GM21717 (cell line): ENCODE results near the gene TNNT2.

Source experiments
- ATAC-seq: cut with Tn5 transposase; IDR thresholded peaks from one replicate; pipeline ENCODE4 v1.9.1; 2021; ENCODE audit warnings: mild to moderate bottlenecking, moderate library complexity; ENCODE audit not compliant: unreplicated experiment

The TNNT2 gene

DNA sequence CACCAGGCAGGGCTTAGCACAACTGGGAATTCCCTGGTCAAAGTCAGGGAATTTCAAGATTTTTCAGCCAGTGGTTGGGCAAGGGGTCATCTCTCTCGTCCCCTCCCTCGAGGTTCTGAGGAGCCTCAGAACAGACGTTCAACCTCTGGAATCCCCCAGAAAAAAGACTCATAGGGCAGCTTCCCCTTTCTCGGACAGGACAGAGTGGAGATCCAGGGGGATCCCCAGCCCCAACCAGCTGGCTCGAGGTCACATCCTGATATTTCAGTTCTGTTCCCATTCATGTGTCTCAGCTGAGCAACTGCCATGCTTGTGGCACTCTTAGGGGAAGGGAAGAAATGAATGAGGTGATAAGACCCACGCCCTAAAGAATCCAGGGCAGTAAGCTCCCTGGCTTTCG lies 26.6 kb upstream of the TNNT2 start:
- ATAC-seq = peak; percentile 42

DNA sequence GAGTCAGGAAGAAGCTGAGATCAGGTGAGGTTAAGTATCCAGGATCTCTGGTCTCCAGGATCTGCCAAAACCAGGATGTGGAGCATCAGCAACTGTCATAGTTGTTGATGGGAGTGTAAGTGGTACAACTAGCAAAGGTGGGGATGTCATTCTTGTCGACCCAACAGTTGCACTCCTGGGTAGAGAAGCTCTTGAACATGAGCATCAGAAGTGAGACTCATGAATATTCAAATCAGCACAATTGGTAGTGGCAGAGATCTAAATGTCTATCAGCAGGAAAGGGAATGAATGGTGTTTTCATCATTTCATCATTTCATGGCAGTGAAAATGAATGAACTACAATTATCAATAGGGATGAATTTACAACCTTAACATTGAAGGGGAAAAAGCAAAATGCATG lies 25.9 kb upstream of the TNNT2 start:
- ATAC-seq = no peak

DNA sequence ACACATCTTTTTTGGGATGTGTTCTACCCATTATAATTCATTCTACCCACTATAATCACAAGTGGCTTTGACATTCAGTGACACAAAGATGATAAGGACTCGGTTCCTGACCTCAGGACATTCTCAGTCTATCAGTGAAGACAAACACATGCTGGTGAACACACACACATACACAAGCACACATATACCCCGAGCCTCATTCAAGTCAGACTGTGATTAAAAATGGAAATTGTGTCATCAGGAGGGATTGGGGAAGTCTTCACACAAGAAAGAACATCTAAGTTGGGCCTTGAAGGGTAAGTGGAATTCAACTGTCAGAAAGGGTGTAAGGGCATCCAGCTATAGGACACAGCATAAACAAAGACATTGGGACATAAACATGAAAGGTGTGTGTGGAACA lies 24.2 kb upstream of the TNNT2 start:
- ATAC-seq = no peak

GRCh38 chr1:201400852-201401230 lies 23.4 kb upstream of the TNNT2 start:
- ATAC-seq = no peak

DNA sequence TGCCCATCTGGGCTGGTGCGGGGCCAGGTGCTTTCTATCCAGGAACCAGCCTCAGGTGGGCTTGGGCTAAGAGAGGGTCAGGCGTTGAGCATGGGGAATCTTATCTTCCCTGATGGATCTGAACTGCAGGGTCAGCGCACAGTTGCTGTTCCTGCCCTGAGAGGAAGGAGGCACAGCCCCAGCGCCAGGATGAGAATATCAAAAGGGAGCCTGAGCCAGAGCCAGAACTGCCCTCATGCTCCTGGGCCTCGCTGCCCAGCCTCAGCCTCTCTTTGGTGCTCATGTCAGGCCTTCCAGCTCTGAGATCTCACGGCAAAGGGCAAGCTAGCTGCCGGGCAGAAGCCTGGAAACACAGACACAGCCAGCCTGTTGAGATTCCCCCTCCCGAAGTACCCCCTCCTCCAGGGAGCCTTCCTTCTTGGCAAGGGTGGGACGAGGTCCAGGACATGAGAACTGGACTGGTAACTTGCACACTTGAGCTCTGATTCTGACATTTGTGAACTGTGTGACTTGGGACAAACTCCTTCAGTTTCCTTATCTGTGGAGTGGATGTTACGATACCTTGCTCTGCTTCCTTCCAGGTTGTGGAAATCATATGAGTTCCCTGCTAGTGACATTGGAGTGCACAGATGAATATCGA lies 22.9 kb upstream of the TNNT2 start:
- no peak for ATAC-seq

- no peak for ATAC-seq
Observed at GRCh38 chr1:201399352-201400126, 22.1 kb upstream of the TNNT2 start.

DNA sequence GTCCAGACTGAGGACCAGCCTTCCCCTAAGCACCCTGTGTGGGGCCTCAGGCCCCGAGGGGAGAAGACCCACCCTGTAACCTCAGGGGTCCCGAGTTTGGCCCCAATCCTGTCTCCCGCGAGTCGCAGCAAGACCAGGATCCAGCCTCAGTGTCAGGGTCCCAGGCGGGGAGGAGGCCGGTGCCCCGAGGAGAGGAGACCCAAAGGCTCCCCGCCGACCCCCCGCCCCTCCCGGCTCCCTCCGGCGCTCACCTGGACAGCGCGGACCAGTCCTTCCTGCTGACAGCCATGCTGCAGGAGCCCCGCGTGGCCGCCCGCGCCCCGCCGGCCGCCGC lies 21.5 kb upstream of the TNNT2 start, which contains the start of gene LAD1:
Gene LAD1, minus strand, starts transcription at position 307 of the 334 bp plus-strand sequence. Its CDS starts 18 bp downstream, at position 289.
- no peak for ATAC-seq

DNA sequence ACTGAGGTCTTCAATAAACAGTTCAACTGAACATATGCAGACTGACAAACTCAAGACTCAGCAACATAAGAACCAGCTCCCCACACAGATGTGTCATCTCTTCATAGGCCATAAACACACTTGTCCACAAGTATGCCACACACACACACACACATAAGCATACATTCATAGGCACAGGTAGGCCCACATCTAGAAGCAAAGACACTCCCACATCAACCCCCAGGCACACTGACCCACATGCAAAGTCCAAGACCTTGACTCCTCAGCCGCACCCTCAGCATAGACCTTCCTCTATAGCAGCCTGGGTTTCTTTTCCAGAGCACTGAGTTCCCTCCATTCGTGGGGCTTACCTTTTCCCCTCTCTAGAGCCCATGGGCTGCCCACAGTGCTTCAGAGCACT lies 20.2 kb upstream of the TNNT2 start:
- no peak for ATAC-seq

DNA sequence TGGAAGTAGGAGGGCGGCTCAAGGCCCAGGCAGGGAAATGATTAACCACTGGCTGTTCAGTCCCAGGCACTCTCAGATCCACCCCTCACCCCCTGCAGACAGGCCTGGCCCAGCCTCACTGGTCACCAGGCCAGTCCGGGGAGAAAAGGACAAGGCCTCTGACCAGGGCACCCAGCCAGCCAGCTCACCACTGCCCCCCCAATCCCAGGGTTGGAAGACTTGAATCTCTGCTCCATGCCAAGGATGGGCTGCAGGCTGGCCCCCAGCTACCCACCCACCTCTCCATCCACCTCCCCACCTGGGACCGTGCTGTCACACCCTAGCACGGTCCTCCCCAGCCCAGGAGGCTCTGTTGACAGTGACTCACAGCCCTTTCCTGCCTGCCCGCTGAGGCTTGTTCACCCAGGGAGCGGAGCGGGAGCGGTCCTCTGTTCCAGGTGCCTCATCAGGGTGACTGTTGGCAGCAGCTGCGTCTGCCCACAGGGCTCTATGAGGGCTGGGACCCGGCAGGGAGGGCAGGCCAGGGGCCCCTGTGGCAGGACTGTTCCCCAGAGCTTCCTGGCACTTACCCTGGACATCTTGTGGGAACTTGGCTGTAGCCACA lies 19.5 kb upstream of the TNNT2 start:
- ATAC-seq = no peak

DNA sequence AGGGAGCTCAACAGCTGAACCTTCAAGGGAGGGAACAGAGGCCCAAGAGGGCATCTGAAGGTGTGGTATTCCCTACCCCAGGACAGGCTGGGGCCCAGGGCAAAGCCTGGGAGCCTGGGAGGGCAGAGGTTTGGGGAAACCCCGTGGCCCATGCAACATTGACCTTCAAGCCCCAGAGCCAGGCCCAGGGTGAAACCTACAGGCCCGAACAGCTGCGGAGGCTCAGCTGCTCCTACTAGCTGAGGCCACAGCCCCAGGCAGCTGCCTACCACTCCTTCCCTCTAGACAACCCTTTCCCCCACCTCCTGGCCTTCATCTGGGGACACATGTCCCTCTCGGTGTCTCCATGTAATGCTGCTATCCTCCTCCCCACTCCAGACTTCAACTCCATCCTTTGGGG lies 18.5 kb upstream of the TNNT2 start:
- no peak for ATAC-seq

- no peak for ATAC-seq
Observed at GRCh38 chr1:201394591-201394990, 17.1 kb upstream of the TNNT2 start.

DNA sequence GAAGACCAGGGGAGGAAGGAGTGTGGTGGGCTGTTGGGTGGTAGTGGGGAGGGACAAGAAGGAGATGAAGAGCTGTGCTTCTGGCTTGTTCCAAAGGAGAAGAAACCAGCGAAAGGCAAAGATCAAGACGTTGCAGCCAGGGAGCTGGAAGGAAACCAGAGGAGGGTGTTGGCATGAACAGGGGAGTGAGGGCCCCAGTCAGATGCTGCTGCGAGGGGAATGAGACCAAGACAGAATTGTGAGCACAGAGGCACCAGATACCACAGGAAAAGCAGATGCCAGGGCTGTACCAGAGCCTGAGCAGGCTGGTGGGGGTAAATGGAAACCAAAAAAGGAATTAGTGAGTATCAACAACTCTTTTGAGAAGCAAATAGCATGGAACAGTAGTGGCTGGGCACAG lies 15.6 kb upstream of the TNNT2 start:
- ATAC-seq = no peak

GRCh38 chr1:201391651-201392511 lies 14.4 kb upstream of the TNNT2 start:
- ATAC-seq = no peak

- ATAC-seq = no peak
Observed at GRCh38 chr1:201391225-201391624, 13.7 kb upstream of the TNNT2 start.

DNA sequence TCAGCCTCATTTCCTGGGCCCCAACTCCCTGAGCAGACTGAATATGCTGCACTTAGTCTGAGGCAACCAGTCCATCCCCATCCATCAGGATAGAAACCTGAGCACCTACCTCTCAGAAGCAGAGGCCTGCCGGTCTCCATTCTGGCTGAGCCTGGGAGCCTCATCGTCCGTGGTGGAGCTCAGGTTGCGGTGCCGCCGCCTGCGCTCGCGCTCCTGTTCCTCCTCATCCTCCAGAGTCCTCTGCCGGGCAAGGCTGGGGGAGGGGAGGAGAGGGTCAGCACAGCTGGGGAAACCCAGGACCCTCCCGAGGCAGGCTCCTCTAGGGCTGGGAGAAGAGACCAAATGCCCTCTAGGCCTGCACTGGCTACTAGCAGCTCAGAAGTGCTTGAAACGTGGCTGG lies 11.6 kb upstream of the TNNT2 start:
- no peak for ATAC-seq

DNA sequence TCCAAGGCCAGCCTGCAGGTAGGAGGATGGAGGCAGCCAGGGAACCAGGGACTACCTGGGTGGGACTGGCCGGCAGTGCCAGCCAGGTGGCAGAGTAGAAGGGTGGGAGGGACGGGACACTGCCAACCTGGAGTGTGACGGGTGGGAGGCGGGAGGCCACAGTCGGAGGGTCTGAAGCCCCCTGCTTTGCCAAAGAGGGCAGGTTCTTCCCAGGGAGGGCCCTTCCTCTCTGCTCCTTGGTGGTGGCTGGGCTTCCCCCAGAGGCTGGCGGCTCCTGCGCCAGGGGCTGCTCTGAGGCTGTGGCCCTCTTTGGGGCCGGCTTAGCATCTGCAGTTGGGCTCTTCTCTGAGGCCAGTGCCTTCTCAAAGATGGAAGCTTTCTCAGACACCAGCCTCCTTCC lies 8.7 kb upstream of the TNNT2 start:
- no peak for ATAC-seq

GRCh38 chr1:201385299-201385891 lies 7.9 kb upstream of the TNNT2 start:
- ATAC-seq = peak; percentile 87

GRCh38 chr1:201384406-201384782 lies 6.9 kb upstream of the TNNT2 start:
- ATAC-seq = no peak

DNA sequence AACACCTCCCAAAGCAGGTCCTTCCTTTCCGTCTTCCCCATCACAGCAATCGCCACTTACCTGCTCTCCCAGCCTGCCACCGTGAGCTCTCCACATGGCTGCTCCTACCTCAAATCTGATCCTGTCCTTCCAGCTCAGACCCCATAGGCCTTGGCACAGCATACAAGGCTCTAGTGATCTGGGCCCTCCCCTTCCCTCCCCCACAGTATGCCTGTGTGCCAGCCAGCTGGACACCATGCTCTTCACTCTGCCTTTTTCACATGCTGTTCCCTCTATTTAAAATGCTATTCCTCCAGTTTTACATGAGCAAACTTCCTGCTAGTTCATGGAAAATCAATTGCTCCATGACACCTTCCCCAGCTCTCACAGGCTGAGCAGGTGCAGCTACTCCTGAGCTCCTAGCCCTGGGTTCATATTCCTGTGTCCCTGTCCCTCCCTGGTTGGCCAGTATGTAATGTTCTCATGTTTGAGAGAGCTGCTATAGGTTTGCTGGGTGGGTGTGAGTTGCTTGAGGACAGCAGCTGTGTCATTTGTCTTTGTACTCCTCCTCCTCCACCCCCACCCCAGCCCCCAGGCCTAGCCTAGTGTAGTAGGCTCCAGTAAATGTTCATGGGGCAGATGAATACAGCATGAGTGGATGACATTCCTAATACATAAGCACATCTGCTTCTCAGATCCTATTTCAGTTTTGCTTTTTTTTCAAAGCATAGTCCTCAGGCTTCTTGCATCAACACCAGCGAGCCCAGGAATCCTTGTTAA lies 6.3 kb upstream of the TNNT2 start:
- no peak for ATAC-seq

DNA sequence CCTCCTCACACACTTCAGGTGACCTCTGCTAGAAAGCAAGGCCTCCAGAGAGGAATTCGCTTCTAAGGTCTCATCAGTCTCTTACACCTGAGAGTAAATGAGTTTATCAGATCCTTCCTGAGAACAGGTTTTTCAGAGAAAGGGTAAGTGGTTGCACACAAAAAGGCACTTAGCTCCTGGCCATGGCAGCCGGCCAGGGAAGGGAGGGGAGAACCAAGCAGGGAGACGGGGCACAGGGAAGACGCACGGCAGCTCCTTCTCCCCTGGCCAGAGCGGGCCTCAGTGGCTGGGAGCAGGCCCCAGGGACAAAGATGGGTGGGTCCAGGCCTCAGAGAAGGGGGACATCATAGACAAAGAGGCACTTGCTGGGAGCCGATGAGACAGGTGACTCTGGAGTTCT lies 3.6 kb upstream of the TNNT2 start:
- no peak for ATAC-seq
